GM19468 (cell line): ENCODE measurements around the gene NDUFB8.

Experiments
- ATAC-seq: cut with Tn5 transposase; IDR thresholded peaks from one replicate; pipeline ENCODE4 v1.9.1; 2021; ENCODE audit warnings: mild to moderate bottlenecking, moderate library complexity, moderate number of reproducible peaks; ENCODE audit not compliant: unreplicated experiment; ENCODE audit errors: extremely low read depth

Gene NDUFB8

DNA sequence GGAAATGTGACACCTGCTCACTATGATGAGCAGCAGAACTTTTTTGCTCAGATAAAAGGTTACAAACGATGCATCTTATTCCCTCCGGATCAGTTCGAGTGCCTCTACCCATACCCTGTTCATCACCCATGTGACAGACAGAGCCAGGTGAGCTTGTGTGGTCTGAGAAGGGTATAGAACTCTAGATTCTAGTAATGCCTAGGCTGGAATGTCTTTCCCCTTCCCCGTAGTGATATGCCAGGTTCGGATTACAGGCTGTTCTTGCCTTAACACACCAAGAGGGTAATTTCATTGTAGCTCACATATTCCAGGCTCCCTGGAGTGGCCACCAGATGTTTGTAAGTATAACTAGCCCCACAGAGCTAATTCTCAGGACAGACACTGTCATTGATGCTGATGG, 15.3 kb upstream of the NDUFB8 start:
- ATAC-seq = no peak

- ATAC-seq = no peak
Measured at GRCh38 chr10:100537475-100537874, 7.8 kb upstream of the NDUFB8 start.

DNA sequence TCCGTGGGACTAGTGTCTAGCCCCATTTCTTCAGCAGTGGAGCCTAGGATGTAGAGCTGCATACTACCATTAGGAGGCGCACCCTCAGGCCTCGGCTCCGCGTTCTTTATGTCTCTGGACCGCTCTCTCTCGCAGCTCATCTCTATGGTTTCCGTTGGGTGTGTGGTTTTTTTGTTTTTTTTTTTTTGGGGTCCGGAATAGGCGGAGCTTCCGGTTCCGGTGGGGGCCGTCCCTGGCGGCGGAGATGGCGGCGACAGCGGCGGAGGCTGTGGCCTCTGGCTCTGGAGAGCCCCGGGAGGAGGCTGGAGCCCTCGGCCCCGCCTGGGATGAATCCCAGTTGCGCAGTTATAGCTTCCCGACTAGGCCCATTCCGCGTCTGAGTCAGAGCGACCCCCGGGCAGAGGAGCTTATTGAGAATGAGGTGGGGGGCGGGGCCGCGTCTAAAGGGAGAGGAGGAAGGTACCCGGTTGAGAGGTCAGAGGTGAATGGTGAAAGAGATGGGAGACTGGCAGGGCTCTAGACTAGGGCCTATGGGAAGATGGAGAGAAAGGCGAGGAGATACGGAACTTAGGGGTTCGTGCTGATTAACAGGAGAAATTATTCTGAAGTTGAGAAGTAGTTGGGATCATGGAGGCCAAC, 6.2 kb upstream of the NDUFB8 start, which contains the start of gene HIF1AN:
TSS of gene HIF1AN (plus strand) at position 229 of the 639 bp plus-strand sequence. CDS start at position 245, 16 bp downstream.
- ATAC-seq = peak; percentile 72

DNA sequence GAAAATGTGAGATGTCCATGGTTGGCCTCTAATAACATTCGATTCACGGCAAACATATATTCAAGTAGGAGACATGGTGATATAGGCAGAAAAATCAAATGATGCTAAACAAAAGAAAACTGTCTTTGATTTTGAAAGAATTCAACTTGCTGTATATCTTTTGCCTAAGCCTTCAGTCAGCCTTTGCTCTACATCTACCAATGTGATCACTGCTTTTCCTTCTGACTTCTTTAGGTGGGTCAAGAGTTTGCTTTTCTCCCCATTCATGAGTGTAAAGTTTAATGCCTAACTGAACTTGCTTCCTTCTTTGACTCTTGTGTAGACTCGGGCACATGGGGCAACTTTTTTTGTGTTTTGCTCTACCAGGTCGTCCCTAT, 5.7 kb upstream of the NDUFB8 start:
- ATAC-seq = no peak

GRCh38 chr10:100534726-100535125, 5.1 kb upstream of the NDUFB8 start:
- no peak for ATAC-seq

- ATAC-seq = no peak
Measured at GRCh38 chr10:100531761-100532160, 2.1 kb upstream of the NDUFB8 start.

- no peak for ATAC-seq
Measured at GRCh38 chr10:100528921-100529474, 673 bp downstream of the NDUFB8 start.

DNA sequence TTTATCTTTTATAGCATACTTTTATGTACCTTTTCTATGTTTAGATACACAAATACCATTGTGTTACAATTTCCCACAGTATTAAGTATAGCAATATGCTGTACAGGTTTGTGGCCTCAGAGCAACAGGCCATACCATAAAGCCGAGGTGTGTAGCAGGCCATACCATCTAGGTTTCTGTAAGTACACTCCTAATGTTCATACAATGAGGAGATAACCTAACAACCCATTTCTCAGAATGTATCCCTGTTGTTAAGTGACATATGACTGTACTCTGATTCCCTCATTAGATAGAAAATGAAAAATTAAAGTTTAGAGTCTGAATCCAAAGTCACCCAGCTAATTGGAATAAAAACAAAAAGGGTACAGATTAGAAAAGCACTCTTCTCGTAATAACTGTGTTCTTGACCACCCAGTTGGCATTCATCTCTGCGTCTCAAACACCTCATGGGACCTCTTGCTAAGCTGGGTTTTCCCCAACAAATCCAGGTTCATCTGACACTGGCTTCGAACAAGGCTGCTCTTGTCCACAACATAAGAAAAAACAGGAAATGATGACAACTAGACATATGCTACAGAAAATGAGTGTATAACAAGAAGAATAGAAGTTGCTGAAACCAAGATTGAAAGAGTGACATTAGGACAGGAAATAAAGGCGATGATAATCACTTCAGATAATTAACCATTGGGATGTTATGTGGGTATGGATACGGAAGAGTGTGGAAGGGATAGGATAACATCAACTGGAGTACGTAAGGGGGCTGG, 1.4 kb downstream of the NDUFB8 start:
- no peak for ATAC-seq

- ATAC-seq = no peak
Measured at GRCh38 chr10:100524638-100525037, 5.0 kb downstream of the NDUFB8 start.

- no peak for ATAC-seq
Measured at GRCh38 chr10:100524206-100524605, 5.5 kb downstream of the NDUFB8 start.

DNA sequence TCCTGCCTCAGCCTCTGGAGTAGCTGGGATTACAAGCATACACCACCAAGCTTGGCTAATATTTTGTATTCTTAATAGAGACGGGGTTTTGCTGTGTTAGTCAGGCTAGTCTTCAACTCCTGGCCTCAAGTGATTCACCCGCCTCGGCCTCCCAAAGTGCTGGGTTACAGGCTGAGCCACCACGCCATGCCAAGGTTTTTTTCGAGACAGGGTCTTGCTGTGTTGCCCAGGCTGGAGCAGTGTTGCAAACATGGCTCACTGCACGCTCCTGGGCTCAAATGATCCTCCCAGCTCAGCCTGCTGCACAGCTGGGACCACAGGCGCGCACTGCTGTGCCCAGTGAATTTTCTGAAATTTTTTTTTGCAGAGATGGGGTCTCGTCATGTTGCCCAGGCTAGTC, 6.7 kb downstream of the NDUFB8 start:
- no peak for ATAC-seq

GRCh38 chr10:100522107-100522801, 7.4 kb downstream of the NDUFB8 start:
- ATAC-seq = no peak

- no peak for ATAC-seq
Measured at GRCh38 chr10:100520811-100521210, 8.9 kb downstream of the NDUFB8 start.

GRCh38 chr10:100519311-100520051, 10.2 kb downstream of the NDUFB8 start, which contains the start of gene SEC31B:
TSS of gene SEC31B (minus strand) at chr10:100519861. CDS start at chr10:100516952, 2,909 bp downstream.
- ATAC-seq = no peak

GRCh38 chr10:100518761-100519241, 10.9 kb downstream of the NDUFB8 start:
- no peak for ATAC-seq

DNA sequence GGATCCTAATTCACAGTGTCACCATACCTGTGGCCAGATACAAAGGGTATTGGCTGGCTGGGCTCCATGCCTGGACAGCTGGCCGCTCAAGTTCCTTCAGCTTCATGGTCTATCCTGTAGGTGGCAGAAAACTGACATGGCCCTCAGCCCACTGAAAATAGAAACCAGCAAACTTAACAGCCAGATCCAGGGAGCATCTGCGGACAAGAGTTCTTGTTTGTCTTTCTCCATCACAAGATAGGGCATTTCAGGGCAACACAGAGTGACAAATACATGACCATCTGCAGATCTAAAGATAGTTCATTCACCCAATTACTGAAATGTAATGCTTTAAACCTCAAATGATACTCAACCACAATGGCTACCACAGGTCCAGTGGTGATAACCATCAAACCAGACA, 12.8 kb downstream of the NDUFB8 start:
- no peak for ATAC-seq

GRCh38 chr10:100515612-100516011, 14.1 kb downstream of the NDUFB8 start:
- ATAC-seq = no peak

DNA sequence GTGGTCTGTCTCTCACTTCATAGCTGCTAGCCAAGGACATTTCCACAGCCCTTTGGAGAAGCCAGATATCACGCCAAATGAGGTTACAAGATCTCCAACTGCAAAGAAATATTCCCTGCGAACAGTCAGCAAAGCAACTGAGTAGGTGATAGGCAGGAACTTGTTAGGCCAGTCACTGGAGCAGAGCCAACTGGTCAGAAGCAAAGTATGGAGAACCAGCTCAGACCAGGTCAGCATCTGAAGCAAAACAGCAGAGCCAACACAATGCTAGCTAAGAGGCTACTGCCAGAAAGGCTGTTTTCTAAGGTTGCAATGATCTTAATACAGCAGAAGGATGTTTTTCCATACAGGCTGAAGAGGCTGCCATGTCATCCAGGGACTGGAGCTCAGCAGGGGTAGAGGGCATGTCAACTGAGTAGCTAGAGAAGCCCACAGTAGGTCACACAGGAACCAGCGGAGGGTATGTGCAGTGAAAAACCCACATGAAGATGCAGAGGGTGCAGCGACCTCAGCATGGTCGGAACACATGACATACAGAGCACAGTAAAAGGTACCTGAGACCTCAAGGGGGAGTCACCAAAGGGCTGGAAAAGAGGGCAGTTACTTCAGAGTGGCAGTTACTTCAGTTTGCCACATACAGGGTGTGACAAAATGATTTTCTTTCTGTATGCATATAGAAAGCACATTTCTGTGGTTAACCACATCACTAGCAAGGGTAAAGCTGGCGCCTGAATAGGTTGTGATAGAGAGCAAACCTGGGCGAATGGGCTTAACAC, 18.9 kb downstream of the NDUFB8 start:
- no peak for ATAC-seq

DNA sequence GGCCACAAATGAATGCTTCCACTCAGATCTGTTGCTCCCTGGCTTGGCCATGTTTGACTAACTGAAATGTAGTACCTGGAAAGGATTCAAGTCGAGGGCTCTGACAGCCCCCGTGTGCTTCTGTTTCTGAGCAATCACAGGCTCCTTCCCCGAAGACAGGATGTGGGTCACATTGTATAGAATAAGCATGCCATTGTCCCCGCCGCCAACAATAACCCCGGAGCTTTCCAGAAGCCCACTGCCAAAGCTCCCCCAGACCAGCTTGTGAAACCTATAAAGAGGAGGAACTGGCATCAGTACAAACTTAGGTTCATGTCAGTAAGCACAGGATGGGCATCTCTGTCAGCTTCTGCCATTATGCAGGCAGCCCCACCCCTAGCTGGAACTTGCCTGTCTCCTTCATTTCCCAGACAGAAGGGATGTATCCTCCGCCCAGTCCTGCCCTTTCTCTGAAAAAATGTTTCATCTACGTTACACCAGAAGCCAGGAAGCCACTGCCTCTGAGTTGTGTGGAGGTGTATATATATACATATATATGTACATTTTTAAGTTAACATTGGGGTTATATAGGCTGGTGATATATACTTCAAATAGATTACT, 20.3 kb downstream of the NDUFB8 start:
- ATAC-seq = no peak
